Breast epithelium (tissue), 4 donors: Measurements from ENCODE around the gene PGGHG. TPM values are rescaled to one million over a fixed set of nuclear protein-coding genes. Genes with fewer than 3 reads are reported as not detected.
A peak's percentile ranks its signal among the peaks of the same experiment; 100 is the strongest.

Experiments
- DNase-seq, 2 donors: peaks; one replicate each; pipeline ENCODE4 v3.0.0-alpha.2; 2019; ENCODE audit warnings: low spot score in 2 of 2
- H3K27ac ChIP-seq, 2 donors: fragments of 200-600 bp; sonication (generic) in 1 of 2; one replicate each; pipeline ENCODE4 v1.5.1; 2016 to 2019; ENCODE audit warnings: mild to moderate bottlenecking in 1 of 2
- H3K27me3 ChIP-seq, 2 donors: fragments of 200-600 bp; sonication (generic) in 1 of 2; one replicate each; pipeline versions ENCODE4 v1.5.1 to v1.6.0; 2017 to 2019; ENCODE audit warnings: control low read depth in 1 of 2, mild to moderate bottlenecking in 1 of 2
- H3K36me3 ChIP-seq: fragments of 200-600 bp; one replicate; pipeline ENCODE4 v1.5.1; 2019
- H3K4me1 ChIP-seq, 2 donors: fragments of 200-600 bp; sonication (generic); one replicate each; pipeline ENCODE4 v1.5.1; 2016 to 2019; ENCODE audit warnings: control low read depth in 1 of 2
- H3K4me3 ChIP-seq, 3 donors: fragments of 200-600 bp; sonication (generic); 1 replicate in 2 of 3; 2 replicates in 1 of 3; pipeline ENCODE4 v1.5.1; 2016 to 2019; ENCODE audit warnings: mild to moderate bottlenecking in 3 of 3, moderate library complexity in 2 of 3
- H3K9me3 ChIP-seq, 2 donors: fragments of 200-600 bp; sonication (generic) in 1 of 2; one replicate each; pipeline ENCODE4 v1.5.1; 2016 to 2019; ENCODE audit warnings: control low read depth in 1 of 2
- CTCF ChIP-seq, 3 donors: fragments of 450-650 bp; IDR thresholded peaks; one replicate each; pipeline ENCODE4 v1.5.1; 2016 to 2017; ENCODE audit warnings: antibody characterized with exemption in 3 of 3, mild to moderate bottlenecking in 3 of 3, moderate library complexity in 3 of 3
- POLR2A ChIP-seq: fragments of 450-650 bp; IDR thresholded peaks from one replicate; pipeline ENCODE4 v1.6.1; 2016; ENCODE audit warnings: antibody characterized with exemption, mild to moderate bottlenecking, moderate library complexity
- POLR2AphosphoS5 ChIP-seq, 3 donors: sonication (generic); formaldehyde crosslinking; IDR thresholded peaks; one replicate each; pipeline ENCODE4 v1.6.1; 2017; ENCODE audit warnings: antibody characterized with exemption in 3 of 3
- intact Hi-C: fragments of 100-400 bp; cut with DNase I; formaldehyde crosslinking; loops from one replicate; pipeline ENCODE4 v1.15.1; 2023; ENCODE audit warnings: low total_unique reads
- total RNA-seq, 3 donors: library from RNA; depleted of rRNA; stranded (reverse); fragments of >200 nt; gene quantifications; one replicate each; pipeline ENCODE4 v1.1.0, GENCODE V29; 2016

The PGGHG gene
- total RNA-seq, 3 donors from 2014 or later, result 13.0 to 63.9 (median 37.3) TPM

GRCh38 chr11:340539-341512 is 51.9 kb downstream of the PGGHG start:
- H3K9me3 ChIP-seq, result no peaks in the 10 kb centered on the region
- intact Hi-C loops, result no loop called here
- DNase-seq, result no peak
- no peak overlapping the region for H3K4me3 ChIP-seq
- H3K36me3 ChIP-seq, result no peaks in the 10 kb centered on the region
- H3K4me1 ChIP-seq, result no peaks in the 10 kb centered on the region
- TF ChIP-seq POLR2A (no peak), CTCF (IDR thresholded peaks at IDR 0.05) (no peak), POLR2AphosphoS5 (IDR thresholded peaks at IDR 0.05) (no peak)
- no peaks in the 10 kb centered on the region for H3K27me3 ChIP-seq
- H3K27ac ChIP-seq, result no peak overlapping the region

- Histone ChIP-seq H3K27ac (peak overlapping the region; percentile 20 to 65), H3K36me3 (no peaks in the 10 kb centered on the region), H3K27me3 (no peaks in the 10 kb centered on the region), H3K9me3 (no peaks in the 10 kb centered on the region), H3K4me3 (no peak overlapping the region), H3K4me1 (no peaks in the 10 kb centered on the region)
- intact Hi-C loops, result no loop called here
- no peak for TF ChIP-seq CTCF (IDR thresholded peaks at IDR 0.05)
- no peak for TF ChIP-seq POLR2A
- no peak for TF ChIP-seq POLR2AphosphoS5 (IDR thresholded peaks at IDR 0.05)
- DNase-seq, result peak in 1 of 2 donors; percentile 3
These were observed 53.4 kb downstream of the PGGHG start for GRCh38 chr11:342328-342727.

GRCh38 chr11:344836-345578 is 56.1 kb downstream of the PGGHG start:
- H3K4me1 ChIP-seq, result no peaks in the 10 kb centered on the region

More at GRCh38 chr11:344836-345578, 56.1 kb downstream of the PGGHG start:
- intact Hi-C loops, result no loop called here
- Histone ChIP-seq H3K27me3 (no peaks in the 10 kb centered on the region), H3K27ac (no peak overlapping the region), H3K4me3 (no peak overlapping the region), H3K36me3 (no peaks in the 10 kb centered on the region), H3K9me3 (no peaks in the 10 kb centered on the region)
- TF ChIP-seq POLR2A, result no peak
- TF ChIP-seq CTCF (IDR thresholded peaks at IDR 0.05), result no peak
- TF ChIP-seq POLR2AphosphoS5 (IDR thresholded peaks at IDR 0.05), result no peak
- peak in 1 of 2 donors; percentile 2 for DNase-seq

Other genes starting within 250 kb of the PGGHG start
- gene SCGB1C1, start 96.0 kb upstream of the PGGHG start, total RNA-seq, result not detected
- 10 to 100 TPM; 25.6 to 30.4 (median 28.5) TPM for gene BET1L, start 81.7 kb upstream of the PGGHG start, total RNA-seq
- gene RIC8A, start 81.4 kb upstream of the PGGHG start, total RNA-seq, result 10 to 100 TPM; 76.5 to 90.8 (median 77.0) TPM
- 10 to 100 TPM; 17.3 to 21.4 (median 19.3) TPM for gene SIRT3, start 52.8 kb upstream of the PGGHG start, total RNA-seq
- 100 to 1,000 TPM in 2 of 3 donors, 10 to 100 TPM in 1; 96.0 to 114 (median 106) TPM for gene PSMD13, start 52.1 kb upstream of the PGGHG start, total RNA-seq
- gene NLRP6, start 10.7 kb upstream of the PGGHG start, total RNA-seq, result 1 to 10 TPM in 2 of 3 donors, under 1 TPM in 1; 0.59 to 3.7 (median 2.0) TPM
- not detected for gene IFITM5, start 10.4 kb downstream of the PGGHG start, total RNA-seq
- gene IFITM2, start 18.7 kb downstream of the PGGHG start, total RNA-seq, result 100 to 1,000 TPM in 2 of 3 donors, 10 to 100 TPM in 1; 81.4 to 404 (median 129) TPM
- gene IFITM1, start 24.9 kb downstream of the PGGHG start, total RNA-seq, result 100 to 1,000 TPM; 129 to 321 (median 142) TPM
- 100 to 1,000 TPM; 158 to 361 (median 195) TPM for gene IFITM3, start 31.7 kb downstream of the PGGHG start, total RNA-seq
- 10 to 100 TPM in 1 of 3 donors, 1 to 10 TPM in 1, under 1 TPM in 1; 0.48 to 11.3 (median 8.2) TPM for gene B4GALNT4, start 80.4 kb downstream of the PGGHG start, total RNA-seq
- 10 to 100 TPM in 2 of 3 donors, under 1 TPM in 1; 0.32 to 60.9 (median 36.7) TPM for gene PKP3, start 105.1 kb downstream of the PGGHG start, total RNA-seq
- gene SIGIRR, start 125.9 kb downstream of the PGGHG start, total RNA-seq, result 10 to 100 TPM; 37.3 to 49.8 (median 46.5) TPM
- gene ANO9, start 152.9 kb downstream of the PGGHG start, total RNA-seq, result 10 to 100 TPM in 1 of 3 donors, 1 to 10 TPM in 1, under 1 TPM in 1; 0.32 to 14.2 (median 9.8) TPM
- 10 to 100 TPM; 23.8 to 53.7 (median 33.1) TPM for gene PTDSS2, start 161.2 kb downstream of the PGGHG start, total RNA-seq
- 100 to 1,000 TPM; 139 to 249 (median 209) TPM for gene RNH1, start 218.1 kb downstream of the PGGHG start, total RNA-seq
- 10 to 100 TPM; 33.2 to 50.1 (median 33.4) TPM for gene HRAS, start 246.4 kb downstream of the PGGHG start, total RNA-seq
- 1 to 10 TPM in 2 of 3 donors, under 1 TPM in 1; 0.16 to 1.6 (median 1.3) TPM for gene LRRC56, start 248.4 kb downstream of the PGGHG start, total RNA-seq